Esophagus muscularis mucosa (tissue), 3 donors: Measurements from ENCODE around the gene RPS6KA2.

Experiments used
- CTCF ChIP-seq, 3 experiments: fragments of 200-600 bp in 2 of 3; fragments of 450-650 bp in 1 of 3; sonication (generic) in 2 of 3; IDR thresholded peaks; one replicate each; pipeline ENCODE4 v1.5.1; 2017 to 2019; ENCODE audit warnings: antibody characterized with exemption in 3 of 3, mild to moderate bottlenecking in 2 of 3, moderate library complexity in 1 of 3
- POLR2A ChIP-seq: fragments of 450-650 bp; IDR thresholded peaks from one replicate; pipeline ENCODE4 v1.6.1; 2017; ENCODE audit warnings: antibody characterized with exemption, moderate library complexity, mild to moderate bottlenecking, low read depth

DNA sequence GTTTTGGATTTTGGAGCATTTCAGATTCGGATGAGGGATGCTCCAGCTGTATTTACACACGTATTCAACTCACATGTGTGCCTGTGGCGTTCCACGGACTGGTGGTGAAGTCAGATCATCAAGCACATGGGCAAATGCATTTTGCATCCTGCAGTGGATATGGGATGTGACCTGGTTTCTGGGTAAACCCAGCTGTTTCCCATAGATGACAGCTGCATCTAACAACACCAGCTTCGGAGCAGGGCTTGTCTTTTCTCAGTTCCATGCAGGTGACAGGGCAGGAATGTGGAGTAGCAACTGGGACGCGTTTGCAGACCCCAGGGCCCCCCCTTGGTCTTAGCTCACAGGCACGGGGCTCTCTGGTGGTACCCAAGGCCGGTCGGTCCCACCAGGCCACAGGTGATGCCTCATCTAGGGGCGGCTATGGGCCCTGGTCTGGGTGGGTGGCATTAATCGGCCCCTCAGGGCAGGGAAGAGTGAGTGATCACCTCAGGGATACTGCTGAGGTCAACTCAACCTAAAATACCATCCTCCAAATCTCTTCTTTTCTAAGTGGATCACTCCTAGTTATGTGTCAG, 123.8 kb downstream of the RPS6KA2 start:
- TF ChIP-seq POLR2A (no peak), CTCF (IDR thresholded peaks at IDR 0.05) (no peak)
